Stimulated activated CD8-positive, alpha-beta memory T cell treated with anti-CD3 and anti-CD28 coated beads, Interleukin-2, amount 100 ng/mL, for 48 hours (primary cell): Measurements from ENCODE around the gene IGSF21.

ENCODE experiments used
- DNase-seq, 2 donors: peaks; one replicate each; pipeline ENCODE4 v3.0.0-alpha.2; 2020; ENCODE audit warnings: low read depth in 2 of 2

The IGSF21 gene

DNA sequence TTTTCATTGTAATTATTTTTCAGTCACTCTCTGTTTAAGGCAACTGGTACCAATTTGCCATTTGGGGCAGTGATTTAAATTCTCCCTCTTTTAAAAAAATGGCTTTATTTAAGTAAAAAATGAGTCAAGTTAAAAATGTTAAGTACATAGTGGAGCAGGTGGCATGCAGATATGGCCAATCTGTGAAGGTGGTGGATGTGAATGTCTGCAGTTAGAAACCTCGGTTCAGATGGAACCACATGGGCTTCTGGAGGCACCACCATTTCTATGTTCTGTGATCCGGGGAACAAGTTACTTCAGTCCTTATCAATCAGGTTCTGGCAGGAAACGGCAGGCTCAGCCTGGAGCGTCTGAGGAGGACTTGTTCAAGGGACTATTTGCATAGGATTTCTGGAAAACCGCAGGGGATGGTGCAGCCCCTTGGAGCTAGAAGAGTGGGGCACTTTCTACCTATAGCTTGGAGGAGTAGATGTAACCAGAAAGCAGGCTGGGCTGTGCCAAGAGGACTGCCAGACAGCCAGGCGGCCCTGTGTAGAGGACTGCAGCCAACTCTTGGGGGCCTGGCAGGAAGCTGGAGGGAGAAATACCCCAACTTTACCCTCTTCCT lies 12.3 kb downstream of the IGSF21 start:
- DNase-seq = no peak

DNA sequence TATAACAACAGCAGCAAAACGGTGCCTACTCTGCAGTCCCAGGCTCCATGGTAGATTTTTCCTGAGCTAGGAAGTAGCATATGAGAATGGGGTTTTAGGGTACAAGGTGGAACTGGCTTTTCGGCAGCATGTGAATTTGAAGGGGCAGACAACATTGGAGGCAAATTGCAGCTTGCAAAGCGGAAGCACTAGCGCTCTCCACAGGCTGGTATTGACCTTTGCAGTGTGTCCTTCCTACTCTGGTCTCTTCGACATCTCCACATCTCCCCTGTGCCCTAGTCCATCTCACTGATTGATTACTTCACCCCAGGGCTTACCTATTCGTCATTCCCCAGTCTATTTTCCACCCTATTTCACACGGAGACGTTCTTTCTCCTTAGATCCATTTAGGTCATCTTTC lies 13.0 kb downstream of the IGSF21 start:
- DNase-seq = no peak

DNA sequence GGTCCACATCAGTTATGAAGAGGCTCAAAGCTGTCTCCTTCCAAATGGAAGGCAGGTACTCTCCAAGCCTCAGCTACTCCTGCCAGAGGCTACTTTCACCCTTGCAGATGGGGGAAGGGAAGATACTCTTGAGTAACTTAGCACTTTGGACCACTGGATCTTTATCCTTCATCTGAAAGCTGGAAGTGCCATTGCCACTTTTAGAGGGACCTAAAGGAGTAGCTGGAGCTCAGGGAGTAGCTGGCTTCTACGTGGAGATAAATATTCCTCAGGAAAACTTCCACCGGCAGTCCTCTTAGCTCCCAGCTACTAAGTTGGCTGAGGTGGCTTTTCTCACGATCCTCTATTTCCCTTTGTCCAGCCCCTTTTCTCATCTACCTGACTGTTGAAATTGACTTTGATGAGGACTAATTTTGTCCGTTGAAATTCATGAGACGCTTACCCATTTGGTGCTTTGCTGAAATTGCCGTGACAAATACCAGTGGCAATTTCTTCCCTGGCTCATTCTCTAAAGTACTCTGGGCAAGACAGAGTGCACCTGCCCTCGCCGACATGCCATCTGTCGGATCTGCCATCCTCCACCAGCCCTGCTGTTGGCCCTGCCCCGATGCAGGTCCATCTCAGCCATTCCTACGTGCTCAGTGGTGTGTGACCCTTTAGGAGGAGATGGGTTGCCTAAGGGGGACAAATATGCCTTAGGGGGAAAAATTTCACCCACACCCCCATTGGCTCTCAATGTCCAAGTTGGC lies 13.6 kb downstream of the IGSF21 start:
- DNase-seq = no peak

DNA sequence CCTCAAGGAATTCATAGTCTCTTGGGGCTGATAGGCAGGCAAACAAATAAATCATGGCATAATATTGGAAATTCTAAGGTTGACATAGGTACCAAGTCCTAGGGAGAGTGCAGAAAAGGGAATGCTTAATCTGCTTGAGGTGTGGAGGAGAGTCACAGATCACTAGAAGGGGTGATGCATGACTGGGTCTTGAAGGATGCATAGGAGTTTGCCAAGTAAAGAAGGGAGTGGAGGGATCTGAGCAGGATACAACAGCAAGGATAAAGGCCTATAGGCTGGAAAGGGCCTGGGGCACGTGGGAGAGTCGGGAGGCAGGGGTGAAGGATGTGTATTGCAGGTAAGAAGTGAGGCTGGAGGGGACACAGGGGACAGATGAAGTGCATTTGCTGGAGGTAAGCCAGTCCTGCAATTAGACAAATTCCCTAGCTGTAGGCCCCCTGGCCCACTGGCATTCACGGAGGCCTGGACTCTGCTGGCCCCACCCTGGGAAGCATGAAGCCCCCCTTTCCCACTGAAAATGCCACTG lies 15.9 kb downstream of the IGSF21 start:
- DNase-seq = no peak

DNA sequence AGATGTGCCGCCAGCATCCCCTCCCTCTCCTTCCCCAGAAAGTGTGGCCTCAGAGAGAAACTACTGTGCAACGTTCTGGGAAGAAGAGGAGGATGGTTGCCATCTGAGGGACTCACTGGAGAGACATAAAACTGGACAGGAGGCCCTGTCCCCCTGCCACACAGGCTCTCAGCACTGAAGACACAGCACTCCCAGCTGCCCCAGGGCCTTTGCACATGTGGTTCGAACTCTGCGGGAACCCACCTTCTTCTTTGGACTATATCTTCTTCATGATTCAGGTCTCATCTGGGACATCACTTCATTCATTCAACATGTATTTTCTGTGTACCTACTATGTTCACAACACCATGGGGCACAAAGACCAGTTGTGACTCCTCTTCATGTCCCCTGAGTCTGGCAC lies 17.4 kb downstream of the IGSF21 start:
- DNase-seq = no peak

DNA sequence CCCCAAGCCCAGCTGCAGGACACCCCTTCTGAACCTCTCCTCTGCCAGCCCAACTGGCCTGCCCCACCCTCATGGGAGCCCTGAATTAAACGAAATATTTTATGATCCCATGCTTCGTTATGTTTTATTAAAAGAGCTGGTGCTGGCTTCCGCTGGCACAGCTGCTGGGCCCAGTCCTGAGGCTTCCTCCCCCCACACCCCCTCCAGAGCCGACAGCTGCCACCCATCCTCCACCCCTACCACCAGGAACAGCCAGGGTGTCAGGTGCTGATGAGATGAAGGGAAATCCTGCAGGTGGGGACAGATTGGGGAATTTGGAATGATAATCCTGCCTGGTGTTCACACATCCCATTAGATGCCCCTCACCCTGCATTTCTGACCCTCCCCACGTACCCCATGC lies 19.0 kb downstream of the IGSF21 start:
- no peak for DNase-seq

DNA sequence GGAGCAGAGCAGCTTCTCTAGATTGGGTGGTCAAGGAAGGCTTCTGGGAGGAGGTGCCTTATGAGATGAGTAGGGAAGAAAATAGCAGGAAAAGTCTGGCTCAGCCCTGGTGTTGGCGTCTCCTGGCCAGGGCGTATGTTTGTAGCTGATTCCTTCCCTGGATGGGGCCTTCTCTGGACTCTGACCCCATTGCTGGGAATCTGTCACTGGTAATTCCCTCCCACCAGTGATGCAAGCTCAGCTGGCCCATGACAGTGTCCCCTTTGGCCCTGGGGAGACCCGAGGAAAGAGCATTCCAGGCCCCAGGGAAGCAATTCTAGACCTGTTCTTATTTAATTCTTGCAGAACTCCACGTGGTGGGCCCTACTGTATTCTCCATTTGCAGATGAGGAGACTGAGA lies 20.7 kb downstream of the IGSF21 start:
- DNase-seq = no peak

DNA sequence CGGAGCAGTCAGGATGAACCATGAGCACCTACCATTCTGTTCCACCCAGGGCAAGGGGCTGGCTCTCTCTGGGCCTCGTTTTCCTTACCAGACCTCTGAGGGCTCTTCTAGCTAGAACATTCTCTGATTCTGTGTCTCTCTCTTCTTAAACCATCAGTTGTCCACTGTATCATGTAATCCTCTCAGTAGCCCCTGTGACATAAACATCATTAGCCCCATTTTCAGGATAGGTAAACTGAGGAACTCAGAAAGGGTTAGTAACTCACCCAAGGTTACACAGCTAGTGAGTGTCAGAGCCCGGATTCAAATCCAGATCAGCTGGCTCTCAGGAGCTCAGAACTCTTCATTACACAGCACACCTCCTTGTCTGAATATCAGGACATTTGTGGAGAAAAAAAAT lies 22.8 kb downstream of the IGSF21 start:
- no peak for DNase-seq

DNA sequence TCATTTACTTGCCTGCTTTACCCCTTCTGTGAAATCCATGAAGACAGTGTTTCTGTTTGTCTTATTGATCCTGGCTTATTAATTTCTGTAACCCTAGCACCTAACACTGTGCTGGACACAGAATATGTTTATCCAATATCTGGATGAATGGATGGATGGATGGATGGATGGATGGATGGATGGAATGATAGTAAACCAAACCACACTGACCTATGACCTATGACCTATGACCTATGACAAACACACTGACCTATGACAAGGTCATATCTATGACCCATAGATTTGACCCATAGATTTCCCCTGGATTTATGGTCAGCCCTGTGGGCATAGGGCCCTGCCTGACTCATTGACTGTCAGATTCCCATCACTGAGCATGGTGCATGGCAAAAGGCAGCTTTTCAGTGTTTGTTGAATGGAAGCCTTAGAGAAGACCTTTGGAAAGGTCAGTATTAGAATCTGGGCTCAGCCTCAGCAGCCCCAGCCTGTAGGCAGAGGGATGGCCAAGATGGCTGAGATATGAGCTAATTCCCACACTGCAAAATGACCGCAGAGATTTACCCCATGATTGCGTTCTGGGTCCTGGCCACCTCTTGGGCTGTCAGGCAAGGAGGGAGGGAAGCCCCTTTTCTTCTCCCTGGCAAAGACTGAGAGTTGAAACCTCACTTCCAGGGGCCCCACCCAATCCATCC lies 24.6 kb downstream of the IGSF21 start:
- DNase-seq = no peak

DNA sequence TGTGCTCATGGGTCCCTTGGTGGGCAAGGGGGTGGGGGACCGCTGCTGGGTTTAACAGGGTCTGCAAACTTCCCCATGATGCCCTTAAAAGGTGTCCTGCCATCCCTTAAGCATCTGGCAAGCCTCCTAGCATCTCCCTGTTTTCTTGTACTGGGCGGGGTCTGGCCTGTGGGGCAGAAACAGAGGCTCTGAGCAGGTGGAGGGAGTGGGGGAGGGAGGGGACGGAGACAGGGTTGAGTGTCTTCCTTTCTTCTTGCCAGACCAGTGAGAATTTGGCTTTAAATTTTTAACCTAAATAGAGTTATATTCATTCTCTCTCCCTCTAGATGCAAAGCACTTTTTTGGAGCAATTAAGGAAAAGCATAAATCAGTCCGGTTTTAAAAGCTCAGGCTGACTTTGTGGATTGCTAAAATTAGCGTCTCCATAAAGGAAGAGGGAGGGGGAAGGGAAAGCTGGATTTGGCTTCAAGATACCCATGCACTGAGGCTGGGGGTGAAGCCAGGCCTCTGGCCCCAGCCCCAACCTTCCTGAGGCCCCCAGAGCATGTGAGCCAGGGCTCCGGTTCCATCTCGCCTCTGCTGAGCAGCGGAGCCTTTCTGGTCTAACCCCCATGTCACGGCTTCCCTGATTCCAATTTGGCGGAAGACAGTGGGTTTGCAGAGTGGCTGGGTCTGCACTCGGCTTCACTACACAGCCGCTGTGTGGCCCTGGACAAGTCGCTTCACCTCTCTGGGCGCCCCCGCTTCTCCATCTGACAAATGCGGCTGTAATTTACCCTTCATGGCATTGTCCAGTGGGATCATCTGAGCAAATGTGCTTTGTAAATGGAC lies 25.3 kb downstream of the IGSF21 start:
- no peak for DNase-seq

DNA sequence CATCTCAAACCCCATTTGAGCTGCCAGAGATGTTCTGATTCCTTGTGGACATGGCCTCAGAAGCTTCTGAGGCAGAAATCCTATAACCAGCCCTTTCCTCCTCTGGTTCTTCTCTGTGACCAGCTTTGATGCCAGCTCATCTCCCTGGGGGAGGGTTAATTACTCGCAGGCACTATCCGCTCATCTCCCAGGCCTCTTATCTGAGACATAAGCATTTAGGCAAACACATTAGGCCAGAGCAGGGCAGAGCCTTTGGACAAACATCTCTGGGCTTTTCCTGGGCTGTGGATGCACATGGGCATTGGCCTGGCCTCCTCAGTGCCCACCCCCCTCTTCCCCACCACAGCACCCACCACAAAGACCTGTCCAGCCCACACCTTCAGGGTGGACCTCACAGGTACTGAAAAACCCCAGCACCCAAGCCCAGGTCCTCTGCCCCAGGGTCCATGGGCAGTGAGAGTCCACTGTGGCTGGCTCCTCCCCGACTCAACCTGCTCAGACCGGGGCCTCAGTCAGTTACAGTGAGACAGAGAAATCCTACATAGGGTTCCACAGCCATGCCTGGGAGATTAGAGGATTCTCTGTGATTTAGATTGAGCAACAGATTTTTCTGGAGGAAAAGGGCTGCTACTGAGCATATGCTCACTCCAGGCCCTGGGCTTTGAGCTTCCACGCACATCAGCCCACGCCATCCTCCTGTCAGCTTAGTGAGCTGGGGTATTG lies 26.9 kb downstream of the IGSF21 start:
- DNase-seq = no peak

DNA sequence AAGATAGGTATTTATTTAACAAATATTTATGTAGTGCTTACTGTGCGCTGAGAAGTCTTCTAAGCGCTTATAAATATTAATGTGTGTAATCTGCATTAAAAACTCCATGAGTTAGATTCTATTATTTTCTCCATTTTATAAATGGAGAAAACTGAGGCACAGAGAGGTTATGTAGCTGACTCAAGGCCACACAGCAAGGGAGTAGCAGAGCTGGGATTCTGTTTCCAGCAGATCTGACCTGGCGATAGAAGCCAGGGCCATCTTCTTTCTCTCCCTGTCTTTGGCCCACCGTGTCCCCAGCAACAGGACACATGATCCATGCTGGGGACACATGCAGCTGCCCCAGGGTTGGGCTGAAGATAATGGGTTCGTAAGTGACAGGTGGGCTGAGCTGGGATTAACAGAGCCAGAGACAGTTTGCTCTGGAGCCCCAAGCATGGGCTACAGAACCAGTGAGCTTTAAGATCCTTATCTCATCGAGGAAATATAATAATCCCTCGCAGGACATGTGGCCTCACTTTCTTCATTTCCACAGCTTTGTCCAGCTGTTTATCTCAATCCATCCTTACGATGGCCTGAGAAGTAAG lies 30.3 kb downstream of the IGSF21 start:
- no peak for DNase-seq

DNA sequence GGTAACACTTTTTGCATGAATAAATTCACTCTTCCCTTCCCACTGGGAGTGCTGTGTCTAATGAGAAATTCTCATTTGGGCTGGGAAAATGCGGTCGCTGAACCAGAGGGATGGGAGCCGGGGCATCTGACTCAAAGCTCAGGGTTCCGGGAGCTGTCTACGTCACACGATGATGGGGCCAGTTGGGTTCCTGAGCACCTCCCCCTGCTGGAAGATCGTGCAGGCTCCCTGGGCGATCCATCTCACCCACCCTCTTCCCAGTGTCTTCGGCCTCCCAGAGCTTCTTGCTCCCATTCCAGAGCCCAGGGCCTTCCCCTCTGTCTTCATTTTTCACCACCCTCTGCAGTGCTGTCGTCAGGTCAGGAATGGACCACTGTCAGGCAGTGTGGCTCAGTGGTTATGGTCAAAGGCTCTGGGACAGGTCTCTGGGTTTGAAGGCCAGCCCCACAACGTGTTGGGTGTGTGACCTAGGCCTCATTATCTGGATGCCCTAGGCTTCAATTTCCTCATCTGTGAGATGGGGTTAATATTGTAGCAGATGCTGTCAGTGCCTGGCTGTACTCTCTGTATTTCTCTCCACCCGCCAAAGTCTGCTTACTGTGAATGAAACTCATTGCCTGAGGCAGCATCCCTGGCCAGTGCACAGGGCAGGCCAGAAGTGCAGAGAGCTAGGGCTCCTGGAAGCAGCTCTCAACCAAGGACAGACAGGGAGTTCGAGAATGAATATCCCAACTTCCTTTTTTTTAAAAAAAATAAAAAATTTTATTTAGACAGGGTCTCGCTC lies 31.8 kb downstream of the IGSF21 start:
- DNase-seq = no peak

DNA sequence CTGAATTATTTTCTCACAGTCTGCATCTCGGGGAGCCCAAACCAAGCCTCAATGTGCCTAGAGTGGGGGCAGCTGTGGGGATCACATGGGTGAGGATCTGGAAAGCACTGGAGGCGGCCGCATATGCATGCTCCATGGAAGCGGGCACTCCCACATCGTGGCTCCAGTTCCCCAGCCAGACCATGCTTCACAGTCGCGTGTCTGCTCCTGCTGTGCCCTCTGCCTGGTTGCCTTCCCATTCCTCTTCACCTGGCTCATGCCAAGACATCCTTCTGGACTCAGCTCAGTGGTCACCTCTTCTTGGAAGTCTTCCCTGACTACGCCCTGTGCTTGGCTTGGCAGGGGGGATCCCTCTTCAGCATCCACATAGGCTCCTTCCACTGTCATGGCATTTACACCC lies 32.8 kb downstream of the IGSF21 start:
- no peak for DNase-seq

DNA sequence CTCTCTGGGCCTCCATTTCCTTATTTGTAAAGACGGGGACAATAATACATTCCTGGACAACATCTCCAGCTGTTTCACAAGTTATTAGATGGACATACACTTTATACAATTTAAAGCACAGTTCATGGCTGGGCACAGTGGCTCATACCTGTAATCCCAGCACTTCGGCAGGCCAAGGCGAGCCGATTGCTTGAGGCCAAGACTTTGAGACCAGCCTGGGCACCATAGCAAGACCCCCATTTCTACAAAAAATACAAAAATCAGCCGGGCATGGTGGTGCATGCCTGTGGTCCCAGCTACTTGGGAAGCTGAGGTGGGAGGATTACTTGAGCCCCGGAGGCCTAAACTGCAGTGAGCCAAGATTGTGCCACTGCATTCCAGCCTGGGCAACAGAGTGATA lies 34.1 kb downstream of the IGSF21 start:
- DNase-seq = no peak

DNA sequence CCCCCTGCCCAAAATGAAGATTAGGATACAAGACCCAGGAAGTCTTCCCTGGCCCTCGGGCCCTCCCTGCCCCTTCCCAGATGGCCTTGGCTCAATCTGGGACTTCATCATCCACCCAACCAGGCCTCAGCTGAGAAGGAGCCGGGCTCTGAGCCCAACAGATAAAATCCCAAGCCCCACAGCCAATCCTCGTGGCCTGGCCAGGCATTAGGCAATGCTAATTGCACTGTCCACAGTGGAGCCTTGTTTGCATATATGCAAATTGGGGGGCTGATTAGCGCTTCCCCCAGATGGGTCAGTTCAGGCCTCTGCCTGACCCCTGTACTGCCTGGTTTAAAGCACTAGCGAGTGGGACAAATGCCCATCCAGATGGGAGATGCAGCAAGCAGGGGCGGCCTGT lies 34.9 kb downstream of the IGSF21 start:
- DNase-seq = no peak

DNA sequence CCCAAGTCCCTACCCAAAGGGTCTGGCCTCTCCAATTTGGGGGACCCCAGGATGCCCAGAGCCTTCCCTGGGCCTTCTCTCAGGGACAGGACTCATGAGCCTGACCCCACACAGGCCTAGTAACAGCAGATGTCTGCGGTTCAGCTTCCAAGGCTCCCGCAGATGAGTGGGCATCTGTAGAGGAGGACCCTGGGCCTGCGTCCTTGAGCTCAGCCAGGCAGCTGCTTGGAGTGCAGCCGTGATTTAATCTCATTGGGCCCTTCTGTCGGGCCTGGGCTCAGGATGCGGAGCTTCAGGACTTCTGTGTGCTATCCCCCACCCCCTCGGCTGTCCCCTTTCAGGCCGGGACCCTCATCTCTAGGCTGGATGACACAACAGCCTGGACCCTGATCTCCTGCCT lies 35.4 kb downstream of the IGSF21 start:
- no peak for DNase-seq

DNA sequence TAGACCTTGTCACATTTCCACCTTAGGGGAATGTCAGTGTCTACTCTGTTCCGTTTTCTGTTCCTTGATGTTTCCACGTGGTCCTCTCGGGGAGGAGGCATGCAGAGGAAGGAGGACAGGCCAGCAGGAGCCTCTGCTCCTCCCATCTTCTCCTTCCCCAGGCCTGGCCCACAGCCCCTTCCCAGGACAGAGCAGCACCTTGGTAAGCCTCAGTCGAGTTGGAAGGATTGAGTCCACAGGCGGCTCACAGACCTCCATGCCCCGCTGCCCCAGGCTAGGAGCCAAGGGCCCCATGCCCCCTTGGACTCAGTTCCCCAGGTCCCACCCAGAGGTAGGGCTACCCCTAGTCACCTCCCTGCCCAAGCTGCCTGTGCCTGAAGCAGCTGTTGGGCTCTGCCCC lies 36.5 kb downstream of the IGSF21 start:
- DNase-seq = no peak

DNA sequence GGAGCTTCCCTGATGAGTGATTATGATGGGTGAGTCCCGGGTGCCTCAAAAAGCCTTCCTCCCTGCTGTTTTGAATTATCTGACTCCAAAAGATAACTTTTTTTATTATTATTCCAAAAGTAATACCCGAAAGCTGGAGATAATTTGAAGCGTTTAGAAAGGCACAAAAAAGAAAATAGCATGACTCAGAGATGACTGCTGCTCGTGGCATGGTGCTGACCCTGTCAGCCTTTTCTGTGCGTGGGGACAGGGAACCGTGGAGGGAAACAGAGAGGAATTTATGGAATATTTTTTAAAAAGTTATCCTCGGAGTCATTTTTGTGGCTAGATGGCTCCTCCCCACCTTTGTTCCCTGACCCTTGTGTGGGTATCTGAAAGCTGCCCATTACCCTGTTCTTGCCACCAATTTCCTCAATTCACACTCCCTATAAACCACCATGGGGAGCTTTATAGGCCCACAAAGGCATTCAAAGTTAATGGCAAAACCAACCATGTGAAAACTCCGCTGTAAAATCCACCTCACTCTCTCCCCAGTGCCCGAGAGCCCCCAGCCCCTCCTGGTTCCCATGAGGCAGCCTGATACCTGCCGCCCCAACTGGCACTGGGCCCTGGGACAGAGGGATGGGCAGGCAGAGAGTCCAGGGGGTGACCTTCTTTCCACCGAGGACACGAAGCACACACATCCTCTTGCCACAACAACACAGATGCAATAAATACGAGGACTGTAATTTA lies 37.5 kb downstream of the IGSF21 start:
- no peak for DNase-seq
